ENCODE results near the gene ABR. TPM values are rescaled to one million over a fixed set of nuclear protein-coding genes. Genes with fewer than 3 reads are reported as not detected.

The ABR gene
- total RNA-seq, 1 experiment from 2014 or later: 172 TPM

- TF ChIP-seq CTCF (IDR thresholded peaks at IDR 0.05) (no peak; the same call in 1 of the 2 replicates), TCF7L2 (IDR thresholded peaks at IDR 0.05; ENCODE audit: low read depth, low read length) (no peak), POLR2AphosphoS5 (IDR thresholded peaks at IDR 0.05; ENCODE audit: low read depth, low read length) (no peak), SIN3A (IDR thresholded peaks at IDR 0.05; ENCODE audit: borderline replicate concordance, insufficient read depth, low read depth, low read length) (no peak), REST (IDR thresholded peaks at IDR 0.05; ENCODE audit: insufficient read depth in 1 of 2, low read depth in 2 of 2, low read length in 1 of 2) (no peak)
- in situ Hi-C loops (cut with HindIII; ENCODE audit: low pct_unique_long_range_greater_than_20kb, low sequenced_read_pairs) (no loop called here), intact Hi-C loops (cut with micrococcal nuclease; ENCODE audit: unreplicated experiment) (no loop called here)
- no peak for DNase-seq (ENCODE audit: low read depth, low spot score)
- Histone ChIP-seq H3K27ac (ENCODE audit: low read length) (no peak overlapping the region), H3K4me1 (ENCODE audit: control insufficient read depth, insufficient read depth, low read length) (no peaks in the 10 kb centered on the region), H3K36me3 (ENCODE audit: control insufficient read depth, insufficient read depth, low read length) (no peaks in the 10 kb centered on the region), H3K9me3 (ENCODE audit: control insufficient read depth, insufficient read depth, low read depth, low read length) (no peaks in the 10 kb centered on the region), H3K27me3 (ENCODE audit: control insufficient read depth, insufficient read depth, low read length) (no peaks in the 10 kb centered on the region), H3K4me3 (ENCODE audit: low read depth in 2 of 2, low read length in 2 of 2) (no peak overlapping the region)
- BruUV-seq (replicated peaks): no TSS peak
- POLR2A ChIA-PET: no interaction called here
- no peak for ATAC-seq
- CTCF ChIA-PET: no interaction called here
Observed at GRCh38 chr17:1170739-1171138, 9.0 kb downstream of the ABR start.

- no peak for DNase-seq (ENCODE audit: low read depth, low spot score)
- BruUV-seq (replicated peaks): no TSS peak
- intact Hi-C loops (cut with micrococcal nuclease; ENCODE audit: unreplicated experiment): no loop called here
Observed at GRCh38 chr17:1169929-1170312, 9.9 kb downstream of the ABR start.

More at GRCh38 chr17:1169929-1170312, 9.9 kb downstream of the ABR start:
- Histone ChIP-seq H3K9me3 (ENCODE audit: control insufficient read depth, insufficient read depth, low read depth, low read length) (no peaks in the 10 kb centered on the region), H3K4me1 (ENCODE audit: control insufficient read depth, insufficient read depth, low read length) (no peaks in the 10 kb centered on the region), H3K27me3 (ENCODE audit: control insufficient read depth, insufficient read depth, low read length) (no peaks in the 10 kb centered on the region), H3K27ac (ENCODE audit: low read length) (no peak overlapping the region), H3K36me3 (ENCODE audit: control insufficient read depth, insufficient read depth, low read length) (no peaks in the 10 kb centered on the region), H3K4me3 (ENCODE audit: low read depth in 2 of 2, low read length in 2 of 2) (no peak overlapping the region)
- CTCF ChIA-PET: no interaction called here
- TF ChIP-seq SIN3A (IDR thresholded peaks at IDR 0.05; ENCODE audit: borderline replicate concordance, insufficient read depth, low read depth, low read length) (no peak), CTCF (IDR thresholded peaks at IDR 0.05) (no peak), POLR2AphosphoS5 (IDR thresholded peaks at IDR 0.05; ENCODE audit: low read depth, low read length) (no peak), REST (IDR thresholded peaks at IDR 0.05; ENCODE audit: insufficient read depth in 1 of 2, low read depth in 2 of 2, low read length in 1 of 2) (no peak), TCF7L2 (IDR thresholded peaks at IDR 0.05; ENCODE audit: low read depth, low read length) (no peak)
- POLR2A ChIA-PET: interaction anchor here (0.6 kb wide), 1 partner anchor 316 kb away, joined by 3 read pairs; no protein-coding TSS in a partner anchor
- in situ Hi-C loops (cut with HindIII; ENCODE audit: low pct_unique_long_range_greater_than_20kb, low sequenced_read_pairs): no loop called here
- ATAC-seq: no peak
